Osteocyte (in vitro differentiated cells): ENCODE measurements around the gene IL3RA. TPM values are rescaled to one million over a fixed set of nuclear protein-coding genes. Genes with fewer than 3 reads are reported as not detected.

Experiments used
- DNase-seq: peaks from one replicate; pipeline ENCODE4 v3.0.0; 2021; ENCODE audit warnings: mixed read lengths; ENCODE audit not compliant: unreplicated experiment; ENCODE audit errors: extremely low spot score
- H3K27ac Mint-ChIP-seq: one replicate; pipeline ENCODE4 v1.8.0; 2021; ENCODE audit warnings: mild to moderate bottlenecking, mixed read lengths; ENCODE audit not compliant: unreplicated experiment
- H3K27me3 Mint-ChIP-seq: one replicate; pipeline ENCODE4 v1.8.0; 2021; ENCODE audit warnings: mixed read lengths; ENCODE audit not compliant: unreplicated experiment
- H3K36me3 Mint-ChIP-seq: one replicate; pipeline ENCODE4 v1.8.0; 2021; ENCODE audit warnings: mixed read lengths; ENCODE audit not compliant: unreplicated experiment
- H3K4me1 Mint-ChIP-seq: one replicate; pipeline ENCODE4 v1.8.0; 2021; ENCODE audit warnings: mixed read lengths; ENCODE audit not compliant: unreplicated experiment
- H3K4me3 Mint-ChIP-seq: one replicate; pipeline ENCODE4 v1.8.0; 2021; ENCODE audit warnings: mild to moderate bottlenecking, moderate library complexity, mixed read lengths; ENCODE audit not compliant: unreplicated experiment
- H3K9me3 Mint-ChIP-seq: one replicate; pipeline ENCODE4 v1.8.0; 2021; ENCODE audit warnings: mixed read lengths; ENCODE audit not compliant: unreplicated experiment
- total RNA-seq: library from RNA; stranded (reverse); gene quantifications from 2 replicates; pipeline ENCODE4 v1.2.1, GENCODE V29; 2021
- TF ChIP-seq, protein P1 (sequence below): fragments of 200-600 bp; sonication (generic); IDR thresholded peaks from 2 replicates; pipeline ENCODE4 v1.5.0; 2021; ENCODE audit warnings: antibody characterized with exemption, mild to moderate bottlenecking, moderate library complexity

IL3RA gene
- total RNA-seq, 1 donor from 2014 or later = 0.24 TPM

GRCh38 chrX:1391707-1392375 is 55.3 kb downstream of the IL3RA start, which contains the start of gene SLC25A6:
TSS of gene SLC25A6 (minus strand) at chrX:1392113. CDS start at chrX:1392009, 104 bp downstream.
- peak; percentile 100 for DNase-seq
- peak within 1 kb of the TSS; percentile 92 for H3K27ac Mint-ChIP-seq
- H3K4me3 Mint-ChIP-seq = peak within 1 kb of the TSS; percentile 91
- peaks cover 45% of the 10 kb centered on the region for H3K4me1 Mint-ChIP-seq
- H3K36me3 Mint-ChIP-seq = peaks cover 25% of the 10 kb centered on the region
- no peaks in the 10 kb centered on the region for H3K9me3 Mint-ChIP-seq
- H3K27me3 Mint-ChIP-seq = no peaks in the 10 kb centered on the region
- TF ChIP-seq, protein P1, sequence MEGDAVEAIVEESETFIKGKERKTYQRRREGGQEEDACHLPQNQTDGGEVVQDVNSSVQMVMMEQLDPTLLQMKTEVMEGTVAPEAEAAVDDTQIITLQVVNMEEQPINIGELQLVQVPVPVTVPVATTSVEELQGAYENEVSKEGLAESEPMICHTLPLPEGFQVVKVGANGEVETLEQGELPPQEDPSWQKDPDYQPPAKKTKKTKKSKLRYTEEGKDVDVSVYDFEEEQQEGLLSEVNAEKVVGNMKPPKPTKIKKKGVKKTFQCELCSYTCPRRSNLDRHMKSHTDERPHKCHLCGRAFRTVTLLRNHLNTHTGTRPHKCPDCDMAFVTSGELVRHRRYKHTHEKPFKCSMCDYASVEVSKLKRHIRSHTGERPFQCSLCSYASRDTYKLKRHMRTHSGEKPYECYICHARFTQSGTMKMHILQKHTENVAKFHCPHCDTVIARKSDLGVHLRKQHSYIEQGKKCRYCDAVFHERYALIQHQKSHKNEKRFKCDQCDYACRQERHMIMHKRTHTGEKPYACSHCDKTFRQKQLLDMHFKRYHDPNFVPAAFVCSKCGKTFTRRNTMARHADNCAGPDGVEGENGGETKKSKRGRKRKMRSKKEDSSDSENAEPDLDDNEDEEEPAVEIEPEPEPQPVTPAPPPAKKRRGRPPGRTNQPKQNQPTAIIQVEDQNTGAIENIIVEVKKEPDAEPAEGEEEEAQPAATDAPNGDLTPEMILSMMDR = no peak

DNA sequence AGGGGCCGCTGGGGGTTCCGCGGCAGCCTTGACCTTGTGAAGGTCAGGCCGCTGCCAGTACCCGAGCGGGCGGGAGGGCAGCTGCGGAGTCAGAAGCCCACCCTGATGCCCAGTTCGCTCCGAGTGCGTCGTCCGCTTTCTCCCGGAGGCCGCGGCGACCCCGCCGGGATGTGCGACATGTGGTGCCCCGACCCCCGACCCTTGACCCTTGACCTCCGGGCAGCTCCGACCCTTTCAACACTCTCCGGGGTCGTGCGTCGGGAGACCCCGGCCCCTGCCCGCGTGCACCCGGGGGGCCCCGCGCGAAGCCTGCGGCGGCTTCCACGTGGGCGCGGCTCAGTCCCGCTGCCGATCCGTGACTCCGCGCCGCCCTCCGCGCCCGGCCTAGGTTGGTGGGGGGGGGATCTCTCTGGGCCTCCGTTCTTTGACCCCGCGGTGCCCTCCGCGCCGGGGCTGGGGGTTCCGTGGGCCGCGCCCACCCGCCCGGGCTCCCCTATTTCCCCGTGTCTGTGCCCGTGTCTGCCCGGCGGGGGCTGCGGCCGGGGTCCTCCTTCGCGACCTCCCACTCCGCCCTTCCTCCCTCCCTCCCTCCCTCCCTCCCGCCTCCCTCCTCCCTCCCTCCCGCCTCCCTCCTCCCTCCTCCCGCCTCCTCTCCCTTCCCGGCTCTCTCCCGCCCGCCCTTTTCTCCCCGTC is 55.9 kb downstream of the IL3RA start:
- Mint-ChIP-seq H3K27ac (peak overlapping the region; percentile 87), H3K4me3 (peak overlapping the region; percentile 91), H3K27me3 (no peaks in the 10 kb centered on the region), H3K4me1 (peaks cover 45% of the 10 kb centered on the region), H3K9me3 (no peaks in the 10 kb centered on the region), H3K36me3 (peaks cover 23% of the 10 kb centered on the region)
- peak; percentile 92 for DNase-seq
- TF ChIP-seq, protein P1 = no peak

GRCh38 chrX:1393871-1394615 is 57.5 kb downstream of the IL3RA start:
- DNase-seq = no peak
- H3K4me1 Mint-ChIP-seq = peaks cover 37% of the 10 kb centered on the region
- H3K36me3 Mint-ChIP-seq = peaks cover 8% of the 10 kb centered on the region
- no peaks in the 10 kb centered on the region for H3K9me3 Mint-ChIP-seq
- TF ChIP-seq, protein P1 = no peak
- peak overlapping the region; percentile 87 for H3K27ac Mint-ChIP-seq
- H3K27me3 Mint-ChIP-seq = no peaks in the 10 kb centered on the region
- peak overlapping the region; percentile 91 for H3K4me3 Mint-ChIP-seq

DNA sequence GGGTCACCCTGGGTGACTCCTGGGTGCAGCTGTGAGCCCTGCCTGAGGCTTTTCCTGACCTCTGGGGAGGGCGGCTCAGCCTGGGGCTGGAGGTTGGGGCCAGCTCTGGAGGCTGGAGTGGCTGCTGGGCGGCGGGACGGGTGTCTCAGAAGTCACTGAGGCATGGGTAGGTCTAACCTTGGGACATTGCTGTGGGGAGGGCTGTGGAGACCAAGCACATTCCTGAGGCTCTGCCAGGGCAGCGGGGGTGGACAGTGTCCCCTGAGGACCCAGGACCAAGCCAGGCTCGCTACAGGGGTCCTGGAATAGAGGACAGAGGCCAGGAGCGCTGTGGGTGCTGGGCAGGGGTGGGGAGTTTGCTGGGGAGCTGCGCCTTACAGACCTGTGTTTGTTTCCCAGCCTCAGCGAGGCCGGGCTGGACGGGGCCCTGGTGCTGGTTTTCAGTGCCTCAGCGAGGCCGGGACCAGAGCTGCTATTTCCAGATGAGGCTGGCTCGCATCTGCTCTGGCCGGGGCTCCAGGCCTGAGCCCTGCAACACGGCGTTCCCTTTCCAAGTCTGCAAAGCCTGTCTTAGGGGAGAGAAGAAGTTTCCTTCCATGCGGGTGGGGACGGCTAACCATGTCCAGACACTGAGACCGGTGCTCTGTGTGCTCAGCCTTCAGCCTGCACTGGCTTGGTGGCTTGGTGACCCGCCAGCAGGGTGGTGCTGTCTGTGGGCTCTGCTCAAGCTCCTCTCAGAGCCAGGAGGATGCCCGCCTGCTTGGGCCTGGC is 58.3 kb downstream of the IL3RA start:
- Mint-ChIP-seq H3K27ac (peak overlapping the region; percentile 87), H3K9me3 (no peaks in the 10 kb centered on the region), H3K4me3 (peak overlapping the region; percentile 56), H3K27me3 (no peaks in the 10 kb centered on the region), H3K36me3 (peaks cover 7% of the 10 kb centered on the region), H3K4me1 (peaks cover 36% of the 10 kb centered on the region)
- DNase-seq = no peak
- TF ChIP-seq, protein P1 = no peak
